Fibroblast of mammary gland (primary cell): ENCODE results near the gene ACOT4.

ENCODE experiments used
- DNase-seq: peaks from one replicate; pipeline ENCODE4 v3.0.0-alpha.2; 2010; ENCODE audit warnings: low read depth
- H3K4me3 ChIP-seq: 2 replicates; pipeline ENCODE4 v1.5.1; 2011; ENCODE audit warnings: low read depth, mild to moderate bottlenecking, low read length, moderate library complexity; ENCODE audit not compliant: control insufficient read depth
- CTCF ChIP-seq: conservative IDR thresholded peaks from 2 replicates; pipeline ENCODE4 v1.5.1; 2011; ENCODE audit warnings: low read depth, low read length, inconsistent platforms; ENCODE audit not compliant: control insufficient read depth, insufficient read depth

Gene ACOT4

GRCh38 chr14:73619524-73619923 is 27.9 kb downstream of the ACOT4 start:
- no peak for TF ChIP-seq CTCF
- no peak for DNase-seq
- H3K4me3 ChIP-seq: no peak overlapping the region

GRCh38 chr14:73620268-73620667 is 28.6 kb downstream of the ACOT4 start:
- no peak overlapping the region for H3K4me3 ChIP-seq
- no peak for DNase-seq
- no peak for TF ChIP-seq CTCF

- no peak for TF ChIP-seq CTCF
- no peak for DNase-seq
- no peak overlapping the region for H3K4me3 ChIP-seq
These were observed 31.9 kb downstream of the ACOT4 start for GRCh38 chr14:73623504-73624054.

GRCh38 chr14:73625706-73626105 is 34.0 kb downstream of the ACOT4 start:
- no peak overlapping the region for H3K4me3 ChIP-seq
- TF ChIP-seq CTCF: no peak
- no peak for DNase-seq

- no peak for DNase-seq
- no peak overlapping the region for H3K4me3 ChIP-seq
- no peak for TF ChIP-seq CTCF
These were observed 35.5 kb downstream of the ACOT4 start for GRCh38 chr14:73627151-73627558.

- H3K4me3 ChIP-seq: no peak overlapping the region
- no peak for DNase-seq
- TF ChIP-seq CTCF: no peak
These were observed 38.5 kb downstream of the ACOT4 start for GRCh38 chr14:73630009-73630780.
